OCI-LY3 (cell line): ENCODE data around the gene CRYBG1.

Experiments used
- CTCF ChIP-seq: fragments of 200-600, 300-600 bp; sonication (generic); IDR thresholded peaks from 2 replicates; pipeline ENCODE4 v1.5.1; 2014; ENCODE audit warnings: antibody characterized with exemption, low read length, low read depth
- EZH2phosphoT487 ChIP-seq: fragments of 200-600 bp; shearing (Covaris generic); IDR thresholded peaks from 2 replicates; pipeline ENCODE4 v1.6.1; 2018; ENCODE audit warnings: antibody characterized with exemption, mixed run types, low read depth

GRCh38 chr6:106568530-106568929 lies 208.0 kb downstream of the CRYBG1 start:
- TF ChIP-seq EZH2phosphoT487 (no peak), CTCF (no peak)
